DOHH2 (cell line): ENCODE measurements around the gene ALKBH4.

Source experiments
- H3F3A ChIP-seq: fragments of 200-600 bp; sonication (generic), shearing (Covaris generic); 2 replicates; pipeline ENCODE4 v1.6.0; 2016; ENCODE audit warnings: antibody characterized with exemption, mild to moderate bottlenecking; ENCODE audit not compliant: control insufficient read depth, insufficient read depth
- H3K27ac ChIP-seq: fragments of 200-600 bp; sonication (generic); 2 replicates; pipeline ENCODE4 v1.5.1; 2014; ENCODE audit warnings: low read depth, mild to moderate bottlenecking, low read length, moderate library complexity
- H3K27me3 ChIP-seq: fragments of 200-600 bp; sonication (generic); 2 replicates; pipeline ENCODE4 v1.6.1; 2014; ENCODE audit warnings: mild to moderate bottlenecking, low read length, mixed read lengths; ENCODE audit not compliant: control insufficient read depth
- H3K36me3 ChIP-seq: fragments of 200-600 bp; sonication (generic); 2 replicates; pipeline ENCODE4 v1.6.1; 2014; ENCODE audit warnings: mild to moderate bottlenecking, low read length, moderate library complexity, mixed read lengths; ENCODE audit not compliant: control insufficient read depth
- H3K4me1 ChIP-seq: fragments of 200-600 bp; sonication (generic); 2 replicates; pipeline ENCODE4 v1.6.1; 2014; ENCODE audit warnings: mild to moderate bottlenecking, low read length, mixed read lengths; ENCODE audit not compliant: control insufficient read depth
- H3K4me2 ChIP-seq: fragments of 200-600 bp; sonication (generic); 2 replicates; pipeline ENCODE4 v1.6.0; 2014; ENCODE audit warnings: mild to moderate bottlenecking, low read length, moderate library complexity
- H3K4me3 ChIP-seq: fragments of 200-600 bp; sonication (generic); 2 replicates; pipeline ENCODE4 v1.5.1; 2014; ENCODE audit warnings: mild to moderate bottlenecking, low read length, mixed read lengths
- H3K79me2 ChIP-seq: fragments of 200-600 bp; sonication (generic); 2 replicates; pipeline ENCODE4 v1.6.1; 2014; ENCODE audit warnings: mild to moderate bottlenecking, low read length, mixed read lengths; ENCODE audit not compliant: control insufficient read depth
- H3K9me2 ChIP-seq: fragments of 200-600 bp; sonication (generic); replicated peaks from 2 replicates; pipeline ENCODE4 v1.6.1; 2014; ENCODE audit warnings: mild to moderate bottlenecking, low read length, mixed read lengths; ENCODE audit not compliant: control insufficient read depth
- H3K9me3 ChIP-seq: fragments of 200-600 bp; sonication (generic); 2 replicates; pipeline ENCODE4 v1.6.1; 2014; ENCODE audit warnings: antibody characterized with exemption, low read length, mixed read lengths; ENCODE audit not compliant: control insufficient read depth, insufficient read depth
- H4K20me1 ChIP-seq: fragments of 200-600 bp; sonication (generic); 2 replicates; pipeline ENCODE4 v1.6.0; 2014; ENCODE audit warnings: low read depth, mild to moderate bottlenecking, antibody characterized with exemption, low read length, moderate library complexity; ENCODE audit not compliant: control insufficient read depth, insufficient read depth
- EZH2phosphoT487 ChIP-seq: fragments of 200-600 bp; sonication (generic); IDR thresholded peaks from 2 replicates; pipeline ENCODE4 v1.6.1; 2017; ENCODE audit warnings: borderline replicate concordance, mild to moderate bottlenecking, antibody characterized with exemption, low read length, moderate library complexity, mixed read lengths
- TF ChIP-seq, protein P1 (sequence below): fragments of 200-600 bp; sonication (generic); IDR thresholded peaks from one replicate; pipeline ENCODE4 v1.5.1; 2014; ENCODE audit warnings: antibody characterized with exemption, mild to moderate bottlenecking, low read depth, low read length; ENCODE audit not compliant: poor library complexity, severe bottlenecking

ALKBH4 gene

DNA sequence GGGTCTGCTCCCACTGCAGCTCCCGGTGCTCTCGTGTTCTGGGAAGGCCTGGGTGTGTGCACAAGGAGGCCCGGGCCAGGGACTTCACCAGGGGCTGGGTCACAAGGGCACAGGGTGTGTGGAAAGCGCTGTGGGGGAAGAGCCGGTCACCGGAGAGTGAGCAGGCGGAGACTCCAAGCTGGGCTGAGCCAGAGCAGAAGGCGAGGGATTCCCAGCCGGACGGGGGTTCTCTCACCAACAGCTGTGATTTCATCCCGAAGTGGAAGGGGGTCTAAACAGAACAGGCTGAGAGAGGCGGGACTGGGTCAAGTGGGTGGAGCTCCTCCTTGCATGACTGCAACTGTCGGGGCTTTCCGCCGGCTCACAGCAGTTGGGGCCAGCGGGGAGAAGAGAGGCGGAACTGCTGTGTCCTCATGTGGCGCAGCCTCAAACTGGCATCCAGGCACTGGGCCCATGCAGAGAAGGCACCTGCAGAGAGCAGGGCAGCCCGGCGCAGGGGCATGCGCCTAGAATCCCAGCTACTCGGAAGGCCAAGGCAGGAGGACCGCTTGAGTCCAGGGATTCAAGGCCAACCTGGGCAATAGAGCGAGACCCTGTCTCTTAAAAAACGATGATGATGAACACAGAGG lies 38.9 kb downstream of the ALKBH4 start:
- Histone ChIP-seq H3K4me3 (peak overlapping the region; percentile 73), H3K4me2 (peak overlapping the region; percentile 75), H3K27ac (peak overlapping the region; percentile 97), H3K79me2 (peaks cover 29% of the 10 kb centered on the region), H3F3A (peaks cover 53% of the 10 kb centered on the region), H4K20me1 (no peaks in the 10 kb centered on the region), H3K9me3 (no peaks in the 10 kb centered on the region), H3K36me3 (peaks cover 62% of the 10 kb centered on the region), H3K9me2 (no peaks in the 10 kb centered on the region), H3K4me1 (peaks cover 91% of the 10 kb centered on the region), H3K27me3 (no peaks in the 10 kb centered on the region)
- TF ChIP-seq EZH2phosphoT487, result no peak
- TF ChIP-seq, protein P1, sequence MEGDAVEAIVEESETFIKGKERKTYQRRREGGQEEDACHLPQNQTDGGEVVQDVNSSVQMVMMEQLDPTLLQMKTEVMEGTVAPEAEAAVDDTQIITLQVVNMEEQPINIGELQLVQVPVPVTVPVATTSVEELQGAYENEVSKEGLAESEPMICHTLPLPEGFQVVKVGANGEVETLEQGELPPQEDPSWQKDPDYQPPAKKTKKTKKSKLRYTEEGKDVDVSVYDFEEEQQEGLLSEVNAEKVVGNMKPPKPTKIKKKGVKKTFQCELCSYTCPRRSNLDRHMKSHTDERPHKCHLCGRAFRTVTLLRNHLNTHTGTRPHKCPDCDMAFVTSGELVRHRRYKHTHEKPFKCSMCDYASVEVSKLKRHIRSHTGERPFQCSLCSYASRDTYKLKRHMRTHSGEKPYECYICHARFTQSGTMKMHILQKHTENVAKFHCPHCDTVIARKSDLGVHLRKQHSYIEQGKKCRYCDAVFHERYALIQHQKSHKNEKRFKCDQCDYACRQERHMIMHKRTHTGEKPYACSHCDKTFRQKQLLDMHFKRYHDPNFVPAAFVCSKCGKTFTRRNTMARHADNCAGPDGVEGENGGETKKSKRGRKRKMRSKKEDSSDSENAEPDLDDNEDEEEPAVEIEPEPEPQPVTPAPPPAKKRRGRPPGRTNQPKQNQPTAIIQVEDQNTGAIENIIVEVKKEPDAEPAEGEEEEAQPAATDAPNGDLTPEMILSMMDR, result no peak

DNA sequence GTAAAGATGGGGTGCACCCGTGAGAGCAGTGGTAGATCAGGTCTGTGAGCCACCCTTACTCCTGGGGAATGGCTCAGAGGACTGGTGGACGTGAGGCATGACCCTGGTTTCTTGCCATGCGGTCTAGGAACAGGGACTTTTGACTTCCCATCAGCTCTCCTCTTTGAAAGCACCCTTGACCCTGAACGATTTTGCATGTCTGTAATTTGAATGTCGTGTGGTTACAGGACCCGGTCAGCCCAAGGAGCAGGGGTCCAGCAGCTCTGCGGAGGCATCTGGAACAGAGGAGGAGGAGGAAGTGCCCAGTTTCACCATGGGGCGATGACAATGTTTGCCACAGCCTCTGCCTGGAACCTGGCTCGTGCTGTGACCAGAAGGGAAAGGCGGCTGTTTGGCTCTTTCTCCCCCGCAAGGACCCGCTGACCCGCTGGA lies 39.9 kb downstream of the ALKBH4 start:
- H3K27ac ChIP-seq, result peak overlapping the region; percentile 97
- H3K4me1 ChIP-seq, result peaks cover 91% of the 10 kb centered on the region
- H3K9me3 ChIP-seq, result no peaks in the 10 kb centered on the region
- H3K27me3 ChIP-seq, result no peaks in the 10 kb centered on the region
- TF ChIP-seq, protein P1, result no peak
- no peak for TF ChIP-seq EZH2phosphoT487
- peaks cover 71% of the 10 kb centered on the region for H3K36me3 ChIP-seq
- H3F3A ChIP-seq, result peaks cover 57% of the 10 kb centered on the region
- H3K9me2 ChIP-seq, result no peaks in the 10 kb centered on the region
- peak overlapping the region; percentile 75 for H3K4me2 ChIP-seq
- H4K20me1 ChIP-seq, result no peaks in the 10 kb centered on the region
- peak overlapping the region; percentile 73 for H3K4me3 ChIP-seq
- peaks cover 34% of the 10 kb centered on the region for H3K79me2 ChIP-seq

DNA sequence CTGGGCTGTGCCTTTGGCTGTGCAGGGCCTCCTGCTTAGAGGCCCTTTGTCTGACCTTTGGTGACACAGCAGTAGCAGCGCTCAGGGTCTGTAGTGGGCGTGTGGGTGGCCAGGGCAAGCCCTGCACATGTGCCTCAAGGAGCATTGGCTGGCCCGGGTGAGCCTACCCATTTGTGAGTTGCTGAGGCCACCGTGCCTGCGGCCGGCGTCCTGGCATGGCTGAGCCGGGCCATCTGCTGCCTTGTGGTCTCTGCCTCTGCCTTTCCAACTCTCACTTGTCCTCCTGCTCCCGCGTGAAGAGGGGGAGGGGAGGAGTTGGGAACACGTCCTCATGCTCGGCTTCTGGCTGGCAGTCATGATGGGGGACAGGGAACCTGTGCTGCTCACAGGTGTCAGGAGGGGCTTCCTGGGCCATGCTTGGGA lies 40.5 kb downstream of the ALKBH4 start:
- Histone ChIP-seq H4K20me1 (no peaks in the 10 kb centered on the region), H3K79me2 (peaks cover 38% of the 10 kb centered on the region), H3F3A (peaks cover 61% of the 10 kb centered on the region), H3K9me3 (no peaks in the 10 kb centered on the region), H3K9me2 (no peaks in the 10 kb centered on the region), H3K4me2 (peak overlapping the region; percentile 75), H3K4me3 (peak overlapping the region; percentile 73), H3K27me3 (no peaks in the 10 kb centered on the region), H3K4me1 (peaks cover 91% of the 10 kb centered on the region), H3K36me3 (peaks cover 78% of the 10 kb centered on the region), H3K27ac (peak overlapping the region; percentile 97)
- no peak for TF ChIP-seq EZH2phosphoT487
- TF ChIP-seq, protein P1, result no peak
